GM12878 (cell line): ENCODE data around the gene NLGN1. TPM values are rescaled to one million over a fixed set of nuclear protein-coding genes. Genes with fewer than 3 reads are reported as not detected.

Experiments
- ATAC-seq: fragments of 200-7000 bp; cut with Tn5 transposase; 3 replicates; pipeline ENCODE4 v1.9.1; 2020; ENCODE audit warnings: mild to moderate bottlenecking, moderate library complexity
- BruUV-seq: library from RNA; stranded (reverse); fragments of 400-500 nt; replicated peaks from 2 replicates; lab custom pipeline; 2021; lab: Mats Ljungman, UMichigan
- CTCF ChIA-PET: fragments of 300-600 bp; sonication (Branson Sonifier 250); formaldehyde crosslinking; extraction: SDS; loops from one replicate; lab custom pipeline; 2021; ENCODE audit warnings: inconsistent platforms; lab: Yijun Ruan, JAX
- POLR2A ChIA-PET: fragments of 350-600 bp; formaldehyde crosslinking; extraction: SDS; loops from one replicate; lab custom pipeline; 2021; ENCODE audit warnings: inconsistent platforms; lab: Charles Lee
- RAD21 ChIA-PET: fragments of 300-600 bp; sonication (Branson Sonifier 250); formaldehyde crosslinking; loops from one replicate; lab custom pipeline; 2023; ENCODE audit warnings: antibody characterized with exemption; ENCODE audit not compliant: unreplicated experiment; lab: Charles Lee
- SMC1A ChIA-PET: fragments of 300-600 bp; sonication (Branson Sonifier 250); formaldehyde crosslinking; loops from one replicate; lab custom pipeline; 2023; ENCODE audit not compliant: unreplicated experiment, uncharacterized antibody; lab: Charles Lee
- DNase-seq: peaks from one replicate; pipeline ENCODE4 v3.0.0-alpha.2; 2011; ENCODE audit warnings: low read depth, low spot score
- FAIRE-seq: peaks from 3 replicates; lab custom pipeline; 2011; peaks lifted over from hg19 to GRCh38; lab: Jason Lieb, UNC
- H2AFZ ChIP-seq: 2 replicates; pipeline ENCODE4 v1.6.0; 2011; ENCODE audit warnings: low read depth, low read length, control low read depth; ENCODE audit not compliant: control insufficient read depth
- H3K27ac ChIP-seq: 2 replicates; pipeline ENCODE4 v1.5.1; 2011; ENCODE audit warnings: control low read depth; ENCODE audit not compliant: control insufficient read depth, insufficient read depth
- H3K27me3 ChIP-seq, 2 experiments: replicated peaks in 1 of 2; 2 replicates each; pipeline versions ENCODE4 v1.6.0 to v1.6.1; 2011; ENCODE audit warnings: low read length in 1 of 2; ENCODE audit not compliant: control insufficient read depth in 2 of 2, insufficient read depth in 2 of 2
- H3K36me3 ChIP-seq, 2 experiments: 2 replicates each; pipeline ENCODE4 v1.5.1; 2011; ENCODE audit warnings: low read length in 1 of 2; ENCODE audit not compliant: control insufficient read depth in 2 of 2, insufficient read depth in 2 of 2
- H3K4me1 ChIP-seq: 2 replicates; pipeline ENCODE4 v1.6.1; 2011; ENCODE audit warnings: mild to moderate bottlenecking, low read length, moderate library complexity, mixed read lengths; ENCODE audit not compliant: control insufficient read depth, insufficient read depth
- H3K4me2 ChIP-seq: 2 replicates; pipeline ENCODE4 v1.6.0; 2011; ENCODE audit warnings: control low read depth; ENCODE audit not compliant: control insufficient read depth, insufficient read depth
- H3K4me3 ChIP-seq: fragments of 200-600 bp; sonication (generic); 2 replicates; pipeline ENCODE4 v1.5.1; 2016
- H3K79me2 ChIP-seq: 2 replicates; pipeline ENCODE4 v1.6.0; 2011; ENCODE audit warnings: low read length; ENCODE audit not compliant: control insufficient read depth, insufficient read depth
- H3K9ac ChIP-seq: 2 replicates; pipeline ENCODE4 v1.8.0; 2011; ENCODE audit warnings: low read length, control low read depth, mixed read lengths; ENCODE audit not compliant: control insufficient read depth, insufficient read depth
- H3K9me3 ChIP-seq: replicated peaks from 3 replicates; pipeline ENCODE4 v1.5.1; 2011; ENCODE audit warnings: mild to moderate bottlenecking, low read length; ENCODE audit not compliant: control insufficient read depth, insufficient read depth
- H4K20me1 ChIP-seq: 2 replicates; pipeline ENCODE4 v1.6.0; 2011; ENCODE audit not compliant: control insufficient read depth, insufficient read depth
- BCL3 ChIP-seq: IDR thresholded peaks from 2 replicates; pipeline ENCODE4 v1.6.1; 2011; ENCODE audit warnings: borderline replicate concordance, low read depth, mild to moderate bottlenecking, moderate library complexity, low read length; ENCODE audit not compliant: insufficient read depth, poor library complexity, severe bottlenecking
- E4F1 ChIP-seq: fragments of 450-650 bp; IDR thresholded peaks from 2 replicates; pipeline ENCODE4 v1.6.1; 2018; ENCODE audit warnings: borderline replicate concordance, mild to moderate bottlenecking; ENCODE audit not compliant: partially characterized antibody
- ESRRA ChIP-seq: IDR thresholded peaks from 2 replicates; pipeline ENCODE4 v1.6.1; 2012; ENCODE audit warnings: mild to moderate bottlenecking, low read length, improper control_type of control experiment
- FOXM1 ChIP-seq: IDR thresholded peaks from 2 replicates; pipeline ENCODE4 v1.6.1; 2012; ENCODE audit warnings: low read depth, mild to moderate bottlenecking, inconsistent platforms, low read length, moderate library complexity
- GATAD2B ChIP-seq: fragments of 450-650 bp; conservative IDR thresholded peaks from 2 replicates; pipeline ENCODE4 v1.6.1; 2017; ENCODE audit warnings: low read depth, mild to moderate bottlenecking, moderate library complexity
- NBN ChIP-seq: fragments of 450-650 bp; IDR thresholded peaks from 2 replicates; pipeline ENCODE4 v1.6.1; 2016
- RAD21 ChIP-seq: IDR thresholded peaks from 2 replicates; pipeline ENCODE4 v1.6.1; 2011; ENCODE audit warnings: mild to moderate bottlenecking, low read depth, low read length, moderate library complexity; ENCODE audit not compliant: insufficient read depth
- RB1 ChIP-seq: fragments of 450-650 bp; formaldehyde crosslinking; IDR thresholded peaks from 2 replicates; pipeline ENCODE4 v1.6.1; 2017; ENCODE audit warnings: mild to moderate bottlenecking, borderline replicate concordance
- RELB ChIP-seq: fragments of 450-650 bp; IDR thresholded peaks from 2 replicates; pipeline ENCODE4 v1.6.1; 2017; ENCODE audit warnings: low read depth, mild to moderate bottlenecking, moderate library complexity
- SMAD1 ChIP-seq: fragments of 450-650 bp; IDR thresholded peaks from 2 replicates; pipeline ENCODE4 v1.6.1; 2018; ENCODE audit warnings: mild to moderate bottlenecking, low read depth; ENCODE audit not compliant: partially characterized antibody
- SREBF1 ChIP-seq: IDR thresholded peaks from 2 replicates; pipeline ENCODE4 v1.6.1; 2012; ENCODE audit warnings: mild to moderate bottlenecking, low read length
- TCF3 ChIP-seq: IDR thresholded peaks from 2 replicates; pipeline ENCODE4 v1.6.1; 2012; ENCODE audit warnings: low read depth, mild to moderate bottlenecking, low read length, borderline replicate concordance; ENCODE audit not compliant: insufficient read depth
- WGBS: methylation state at CpG from one replicate; pipeline ENCODE4 v1.1.6; 2016; ENCODE audit warnings: low lambda C conversion rate; ENCODE audit not compliant: insufficient replicate concordance, insufficient coverage; ENCODE audit errors: missing lambda C conversion rate; 5-methylcytosine and 5-hydroxymethylcytosine counted together
- in situ Hi-C: fragments of 300-500 bp; cut with MboI; formaldehyde crosslinking; loops from 9 replicates; pipeline ENCODE4 v1.14.3; 2018; ENCODE audit warnings: mixed read lengths
- intact Hi-C: fragments of 100-400 bp; cut with micrococcal nuclease; formaldehyde crosslinking; loops from one replicate; pipeline ENCODE4 v1.14.2; 2022; ENCODE audit not compliant: unreplicated experiment
- polyA plus RNA-seq, 11 experiments: library from polyadenylated mRNA; depleted of rRNA in 4 of 11; unstranded in 6 of 11; stranded (reverse) in 5 of 11; fragments of >200 nt; fragmentation: Nextera tagmentation in 4 of 11; fragmentation: Illumina TruSeq in 1 of 11; extraction: Ambion mirVana in 4 of 11; extraction: Trizol in 1 of 11; gene quantifications; 1 replicate in 1 of 11; 2 replicates in 10 of 11; pipeline versions ENCODE4 v1.2.1 to v1.2.3, GENCODE V29; 2011 to 2016; ENCODE audit warnings: inconsistent platforms in 2 of 11, missing spikeins in 2 of 11, low read depth in 1 of 11
- total RNA-seq, 4 experiments: library from RNA; depleted of rRNA in 3 of 4; stranded (reverse); fragments of >200 nt in 3 of 4; fragmentation: Illumina TruSeq in 1 of 4; extraction: Trizol in 1 of 4; gene quantifications; 2 replicates each; pipeline versions ENCODE4 v1.2.1 to v1.2.3, GENCODE V29; 2013 to 2021
- TF ChIP-seq, protein P1 (sequence below): IDR thresholded peaks from 2 replicates; pipeline ENCODE4 v1.6.1; 2011; ENCODE audit warnings: low read depth, low read length, improper control_type of control experiment, borderline replicate concordance
- TF ChIP-seq, protein P2 (sequence below): fragments of 450-650 bp; IDR thresholded peaks from 2 replicates; pipeline ENCODE4 v1.6.1; 2016; ENCODE audit warnings: mild to moderate bottlenecking

NLGN1 gene
- total and polyA plus RNA-seq, 10 of the 15 experiments (the other 5 are each of a cell fraction or from before 2014, with no cell fraction given): not detected

GRCh38 chr3:173799060-173799816 is 401.7 kb downstream of the NLGN1 start:
- no peak overlapping the region for H3K4me2 ChIP-seq
- CTCF ChIA-PET: no interaction called here
- no peaks in the 10 kb centered on the region for H3K36me3 ChIP-seq
- H3K4me1 ChIP-seq: no peaks in the 10 kb centered on the region
- no peak overlapping the region for H3K27ac ChIP-seq
- no peaks in the 10 kb centered on the region for H4K20me1 ChIP-seq
- TF ChIP-seq GATAD2B (no peak), SREBF1 (no peak), NBN (no peak), SMAD1 (no peak), E4F1 (no peak), ESRRA (no peak), RAD21 (no peak), FOXM1 (no peak), TCF3 (no peak), RELB (no peak), BCL3 (no peak), RB1 (no peak)
- TF ChIP-seq, protein P1, sequence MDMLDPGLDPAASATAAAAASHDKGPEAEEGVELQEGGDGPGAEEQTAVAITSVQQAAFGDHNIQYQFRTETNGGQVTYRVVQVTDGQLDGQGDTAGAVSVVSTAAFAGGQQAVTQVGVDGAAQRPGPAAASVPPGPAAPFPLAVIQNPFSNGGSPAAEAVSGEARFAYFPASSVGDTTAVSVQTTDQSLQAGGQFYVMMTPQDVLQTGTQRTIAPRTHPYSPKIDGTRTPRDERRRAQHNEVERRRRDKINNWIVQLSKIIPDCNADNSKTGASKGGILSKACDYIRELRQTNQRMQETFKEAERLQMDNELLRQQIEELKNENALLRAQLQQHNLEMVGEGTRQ: no peak
- TF ChIP-seq, protein P2, sequence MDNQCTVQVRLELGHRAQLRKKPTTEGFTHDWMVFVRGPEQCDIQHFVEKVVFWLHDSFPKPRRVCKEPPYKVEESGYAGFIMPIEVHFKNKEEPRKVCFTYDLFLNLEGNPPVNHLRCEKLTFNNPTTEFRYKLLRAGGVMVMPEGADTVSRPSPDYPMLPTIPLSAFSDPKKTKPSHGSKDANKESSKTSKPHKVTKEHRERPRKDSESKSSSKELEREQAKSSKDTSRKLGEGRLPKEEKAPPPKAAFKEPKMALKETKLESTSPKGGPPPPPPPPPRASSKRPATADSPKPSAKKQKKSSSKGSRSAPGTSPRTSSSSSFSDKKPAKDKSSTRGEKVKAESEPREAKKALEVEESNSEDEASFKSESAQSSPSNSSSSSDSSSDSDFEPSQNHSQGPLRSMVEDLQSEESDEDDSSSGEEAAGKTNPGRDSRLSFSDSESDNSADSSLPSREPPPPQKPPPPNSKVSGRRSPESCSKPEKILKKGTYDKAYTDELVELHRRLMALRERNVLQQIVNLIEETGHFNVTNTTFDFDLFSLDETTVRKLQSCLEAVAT: no peak
- TF ChIP-seq, all 136 proteins: peak for 0
- no peaks in the 10 kb centered on the region for H3K79me2 ChIP-seq
- ATAC-seq (no peak), DNase-seq (no peak), FAIRE-seq (no peak)
- RAD21 ChIA-PET: no interaction called here
- SMC1A ChIA-PET: no interaction called here
- POLR2A ChIA-PET: no interaction called here
- WGBS: 30% methylated on average over 4 of the region's 4 CpGs
- no peak overlapping the region for H2AFZ ChIP-seq
- H3K27me3 ChIP-seq: no peaks in the 10 kb centered on the region
- no TSS peak for BruUV-seq
- H3K4me3 ChIP-seq: no peak overlapping the region
- H3K9ac ChIP-seq: no peak overlapping the region
- no peaks in the 10 kb centered on the region for H3K9me3 ChIP-seq
- intact Hi-C loops: no loop called here
- in situ Hi-C loops: no loop called here
